OCI-LY1 (cell line): ENCODE measurements around the gene NUP210.
"Not testable (repeated sequence)": the region's sequence is repeated elsewhere in the genome, so short reads cannot be mapped to it uniquely, and the experiment has no call there.

Experiments
- H2AFZ ChIP-seq: fragments of 200-600 bp; sonication (generic), shearing (Covaris generic); 2 replicates; pipeline ENCODE4 v1.6.0; 2014; ENCODE audit warnings: antibody characterized with exemption, mild to moderate bottlenecking, low read length
- H3F3A ChIP-seq: fragments of 200-600 bp; sonication (generic), shearing (Covaris generic); 2 replicates; pipeline ENCODE4 v1.6.0; 2014; ENCODE audit warnings: mild to moderate bottlenecking, antibody characterized with exemption, low read length, moderate library complexity; ENCODE audit not compliant: insufficient read depth
- H3K27ac ChIP-seq: fragments of 200-600 bp; sonication (generic); 2 replicates; pipeline ENCODE4 v1.5.1; 2014; ENCODE audit warnings: low read length, mixed run types, mild to moderate bottlenecking, low read depth; ENCODE audit not compliant: poor library complexity, severe bottlenecking
- H3K27me3 ChIP-seq: fragments of 200-600 bp; sonication (generic); 2 replicates; pipeline ENCODE4 v1.6.0; 2014; ENCODE audit warnings: antibody characterized with exemption, mild to moderate bottlenecking, low read length, moderate library complexity; ENCODE audit not compliant: insufficient read depth
- H3K36me3 ChIP-seq: fragments of 200-600 bp; sonication (generic); 2 replicates; pipeline ENCODE4 v1.6.1; 2014; ENCODE audit warnings: mild to moderate bottlenecking, antibody characterized with exemption, low read length, moderate library complexity, mixed read lengths; ENCODE audit not compliant: insufficient read depth
- H3K4me1 ChIP-seq: fragments of 200-600 bp; sonication (generic); 2 replicates; pipeline ENCODE4 v1.5.1; 2014; ENCODE audit warnings: mild to moderate bottlenecking, low read length, moderate library complexity; ENCODE audit not compliant: insufficient read depth, severe bottlenecking
- H3K4me2 ChIP-seq: fragments of 200-600 bp; sonication (generic), shearing (Covaris generic); 2 replicates; pipeline ENCODE4 v1.6.1; 2014; ENCODE audit warnings: low read length
- H3K4me3 ChIP-seq: fragments of 200-600 bp; sonication (generic); 2 replicates; pipeline ENCODE4 v1.5.1; 2014; ENCODE audit warnings: low read length, low read depth, mild to moderate bottlenecking, mixed read lengths; ENCODE audit not compliant: poor library complexity, severe bottlenecking
- H3K79me2 ChIP-seq: fragments of 200-600 bp; shearing (Covaris generic); 2 replicates; pipeline ENCODE4 v1.6.1; 2016; ENCODE audit warnings: mixed run types, low read length, mixed read lengths; ENCODE audit not compliant: insufficient read depth
- H3K9ac ChIP-seq: fragments of 200-600 bp; sonication (generic), shearing (Covaris generic); 2 replicates; pipeline ENCODE4 v1.6.1; 2014; ENCODE audit warnings: mild to moderate bottlenecking, low read length, mixed read lengths
- H3K9me2 ChIP-seq: fragments of 200-600 bp; sonication (generic), shearing (Covaris generic); 2 replicates; pipeline ENCODE4 v1.6.1; 2014; ENCODE audit warnings: low read depth, mild to moderate bottlenecking, low read length, mixed read lengths
- H3K9me3 ChIP-seq: fragments of 200-600 bp; shearing (Covaris generic); 2 replicates; pipeline ENCODE4 v1.6.1; 2014; ENCODE audit warnings: low read length, mixed read lengths
- H4K20me1 ChIP-seq: fragments of 200-600 bp; sonication (generic), shearing (Covaris generic); 2 replicates; pipeline ENCODE4 v1.6.0; 2016; ENCODE audit warnings: mild to moderate bottlenecking, low read length; ENCODE audit not compliant: insufficient read depth
- CTCF ChIP-seq: fragments of 200-600 bp; sonication (generic), shearing (Covaris generic); IDR thresholded peaks from 2 replicates; pipeline ENCODE4 v1.5.1; 2017; ENCODE audit warnings: mild to moderate bottlenecking, antibody characterized with exemption, low read length, moderate library complexity, mixed read lengths
- EZH2 ChIP-seq: fragments of 200-600 bp; sonication (generic), shearing (Covaris generic); IDR thresholded peaks from 2 replicates; pipeline ENCODE4 v1.8.0; 2017; ENCODE audit warnings: borderline replicate concordance, mixed run types, mild to moderate bottlenecking, antibody characterized with exemption, low read length, moderate library complexity, mixed read lengths

Gene NUP210

DNA sequence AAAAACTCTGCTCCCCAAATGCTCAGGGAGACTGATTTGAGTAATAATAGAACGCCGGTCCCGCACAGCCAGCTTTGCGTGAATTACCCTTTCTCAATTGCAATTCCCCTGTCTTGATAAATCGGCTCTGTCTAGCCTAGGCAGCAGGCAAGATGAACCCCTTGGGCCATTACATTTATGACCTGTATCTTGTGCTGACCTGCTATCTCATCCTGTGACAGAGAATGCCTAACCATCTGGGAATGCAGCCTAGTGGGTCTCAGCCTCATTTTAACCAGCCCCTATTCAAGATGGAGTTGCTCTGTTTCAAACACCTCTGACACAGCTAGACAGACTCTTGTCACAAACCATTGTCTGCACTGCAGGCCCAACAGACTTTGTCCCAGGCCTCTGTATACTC is 13.8 kb upstream of the NUP210 start:
- no peaks in the 10 kb centered on the region for H3F3A ChIP-seq
- H3K9ac ChIP-seq = no peak overlapping the region
- no peak overlapping the region for H3K4me2 ChIP-seq
- no peaks in the 10 kb centered on the region for H3K9me2 ChIP-seq
- H3K27ac ChIP-seq = no peak overlapping the region
- no peak overlapping the region for H3K4me3 ChIP-seq
- no peaks in the 10 kb centered on the region for H3K9me3 ChIP-seq
- H2AFZ ChIP-seq = no peak overlapping the region
- no peaks in the 10 kb centered on the region for H3K79me2 ChIP-seq
- TF ChIP-seq EZH2 (no peak), CTCF (no peak)
- H3K36me3 ChIP-seq = no peaks in the 10 kb centered on the region
- no peaks in the 10 kb centered on the region for H4K20me1 ChIP-seq
- H3K4me1 ChIP-seq = no peaks in the 10 kb centered on the region
- H3K27me3 ChIP-seq = no peaks in the 10 kb centered on the region

GRCh38 chr3:13432093-13432492 is 12.0 kb upstream of the NUP210 start:
- H3K9ac ChIP-seq = no peak overlapping the region
- H3F3A ChIP-seq = no peaks in the 10 kb centered on the region
- H2AFZ ChIP-seq = no peak overlapping the region
- H3K4me1 ChIP-seq = peaks cover 16% of the 10 kb centered on the region
- H3K36me3 ChIP-seq = no peaks in the 10 kb centered on the region
- H4K20me1 ChIP-seq = no peaks in the 10 kb centered on the region
- H3K79me2 ChIP-seq = no peaks in the 10 kb centered on the region
- no peaks in the 10 kb centered on the region for H3K9me3 ChIP-seq
- no peak overlapping the region for H3K27ac ChIP-seq
- TF ChIP-seq CTCF (no peak), EZH2 (no peak)
- no peaks in the 10 kb centered on the region for H3K27me3 ChIP-seq
- H3K9me2 ChIP-seq = no peaks in the 10 kb centered on the region
- H3K4me2 ChIP-seq = no peak overlapping the region
- no peak overlapping the region for H3K4me3 ChIP-seq

- H3K4me2 ChIP-seq, H3K79me2 ChIP-seq, H3K27me3 ChIP-seq, H3K27ac ChIP-seq, H3F3A ChIP-seq, H2AFZ ChIP-seq, H3K36me3 ChIP-seq, H3K9ac ChIP-seq, H3K4me3 ChIP-seq, H4K20me1 ChIP-seq, H3K9me2 ChIP-seq, H3K9me3 ChIP-seq: not testable (repeated sequence)
- H3K4me1 ChIP-seq = peaks cover 16% of the 10 kb centered on the region
Observed at GRCh38 chr3:13430411-13430875, 10.3 kb upstream of the NUP210 start.

DNA sequence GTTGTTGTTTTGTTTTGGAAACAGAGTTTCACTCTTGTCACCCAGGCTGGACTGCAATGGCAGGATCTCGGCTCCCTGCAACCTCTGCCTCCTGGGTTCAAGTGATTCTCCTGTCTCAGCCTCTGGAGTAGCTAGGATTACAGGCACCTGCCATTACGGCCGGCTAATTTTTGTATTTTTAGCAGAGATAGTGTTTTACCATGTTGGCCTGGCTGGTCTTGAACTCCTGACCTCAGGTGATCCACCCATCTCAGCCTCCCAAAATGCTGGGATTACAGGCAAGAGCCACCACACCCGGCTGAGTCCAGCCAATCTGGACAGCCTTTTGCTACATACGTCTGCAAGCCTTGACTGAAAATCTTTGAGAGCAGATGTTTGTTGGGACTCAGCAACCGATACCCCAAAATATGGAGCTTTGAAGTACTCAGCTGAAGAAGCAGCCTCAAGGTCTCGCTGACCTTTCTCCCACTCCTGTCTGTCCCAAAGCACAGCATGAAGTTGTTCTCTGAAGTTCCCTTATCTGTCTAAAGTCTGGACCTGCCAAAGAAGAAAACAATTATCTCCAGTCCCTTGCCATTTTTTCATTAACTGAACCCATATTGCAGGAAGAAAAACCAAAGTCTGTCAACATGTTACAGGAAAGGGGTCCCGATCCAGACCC is 9.6 kb upstream of the NUP210 start:
- Histone ChIP-seq H3K9me2 (no peaks in the 10 kb centered on the region), H3K4me2 (no peak overlapping the region), H3K4me1 (peaks cover 16% of the 10 kb centered on the region), H3K9ac (no peak overlapping the region), H3K79me2 (no peaks in the 10 kb centered on the region), H3K4me3 (no peak overlapping the region), H3K36me3 (no peaks in the 10 kb centered on the region), H4K20me1 (no peaks in the 10 kb centered on the region), H3K27me3 (no peaks in the 10 kb centered on the region), H2AFZ (no peak overlapping the region), H3F3A (no peaks in the 10 kb centered on the region), H3K27ac (no peak overlapping the region), H3K9me3 (no peaks in the 10 kb centered on the region)
- TF ChIP-seq EZH2 (no peak), CTCF (no peak)

- H2AFZ ChIP-seq = peak overlapping the region; percentile 60; the same call in 1 of the 2 replicates
- peaks cover 16% of the 10 kb centered on the region for H3K4me1 ChIP-seq
- H3K9ac ChIP-seq, H3K79me2 ChIP-seq, H3K9me3 ChIP-seq, H3K36me3 ChIP-seq, H3K9me2 ChIP-seq, H4K20me1 ChIP-seq, H3K4me3 ChIP-seq, H3F3A ChIP-seq, H3K27me3 ChIP-seq: not testable (repeated sequence)
- H3K27ac ChIP-seq = peak overlapping the region; percentile 8
- peak overlapping the region; percentile 42; the same call in 1 of the 2 replicates for H3K4me2 ChIP-seq
Observed at GRCh38 chr3:13428678-13429077, 8.6 kb upstream of the NUP210 start.
